Measurements from ENCODE around the gene RETNLB.

The RETNLB gene

GRCh38 chr3:108757404-108757982, at the start of gene RETNLB:
RETNLB (minus strand) TSS chr3:108757410; CDS start chr3:108757185, 225 bp downstream.
- no peak within 1 kb of the TSS for H3K9ac ChIP-seq
- H3K4me1 ChIP-seq, result no peaks in the 10 kb centered on the region
- no peaks in the 10 kb centered on the region for H4K20me1 ChIP-seq
- no peak within 1 kb of the TSS for H3K4me2 ChIP-seq
- no peaks in the 10 kb centered on the region for H3K27me3 ChIP-seq
- no peak for TF ChIP-seq Cebpa-rat (IDR thresholded peaks at IDR 0.05)
- no peaks in the 10 kb centered on the region for H3K36me3 ChIP-seq
- no peaks in the 10 kb centered on the region for H3K9me3 ChIP-seq (replicated peaks in 1 of 11)
- no peak within 1 kb of the TSS for H3K4me3 ChIP-seq
- H3K27ac ChIP-seq, result no peak within 1 kb of the TSS

GRCh38 chr3:108806316-108806715, 49.1 kb upstream of the RETNLB start:
- no peak overlapping the region for H3K9ac ChIP-seq
- peaks cover 0 to 7% (median 0%) of the 10 kb centered on the region in 10 experiments; a peak in 5 of 20 replicates for H3K4me1 ChIP-seq
- H4K20me1 ChIP-seq, result no peaks in the 10 kb centered on the region
- H3K4me3 ChIP-seq, result no peak overlapping the region
- peak overlapping the region in 3 of 11 experiments; percentile 6 to 18 (median 18); a peak in 3 of 22 replicates for H3K4me2 ChIP-seq
- no peaks in the 10 kb centered on the region for H3K9me3 ChIP-seq (replicated peaks in 1 of 11)
- no peaks in the 10 kb centered on the region for H3K36me3 ChIP-seq
- H3K27me3 ChIP-seq, result no peaks in the 10 kb centered on the region
- TF ChIP-seq Cebpa-rat (IDR thresholded peaks at IDR 0.05), result no peak
- peak overlapping the region in 1 of 11 experiments; percentile 9; a peak in 1 of 22 replicates for H3K27ac ChIP-seq

- Histone ChIP-seq H3K27me3 (no peaks in the 10 kb centered on the region), H4K20me1 (no peaks in the 10 kb centered on the region), H3K27ac (no peak overlapping the region), H3K9me3 (replicated peaks in 1 of 11) (no peaks in the 10 kb centered on the region), H3K4me1 (peaks cover 0 to 7% (median 0%) of the 10 kb centered on the region in 10 experiments; a peak in 5 of 20 replicates), H3K4me3 (no peak overlapping the region), H3K9ac (no peak overlapping the region), H3K4me2 (no peak overlapping the region), H3K36me3 (no peaks in the 10 kb centered on the region)
- TF ChIP-seq Cebpa-rat (IDR thresholded peaks at IDR 0.05), result no peak
Observed at GRCh38 chr3:108804966-108805365, 47.8 kb upstream of the RETNLB start.

- H4K20me1 ChIP-seq, result no peaks in the 10 kb centered on the region
- no peak overlapping the region for H3K9ac ChIP-seq
- peaks cover 0 to 7% (median 0%) of the 10 kb centered on the region in 10 experiments; a peak in 5 of 20 replicates for H3K4me1 ChIP-seq
- no peaks in the 10 kb centered on the region for H3K27me3 ChIP-seq
- H3K4me3 ChIP-seq, result no peak overlapping the region
- no peak overlapping the region for H3K4me2 ChIP-seq
- H3K27ac ChIP-seq, result no peak overlapping the region
- H3K36me3 ChIP-seq, result no peaks in the 10 kb centered on the region
- no peak for TF ChIP-seq Cebpa-rat (IDR thresholded peaks at IDR 0.05)
- H3K9me3 ChIP-seq (replicated peaks in 1 of 11), result no peaks in the 10 kb centered on the region
Observed at GRCh38 chr3:108804437-108804836, 47.2 kb upstream of the RETNLB start.

- H3K4me3 ChIP-seq, result no peak overlapping the region
- TF ChIP-seq Cebpa-rat (IDR thresholded peaks at IDR 0.05), result no peak
- H3K9ac ChIP-seq, result no peak overlapping the region
- no peak overlapping the region for H3K4me2 ChIP-seq
- no peaks in the 10 kb centered on the region for H4K20me1 ChIP-seq
- no peaks in the 10 kb centered on the region for H3K9me3 ChIP-seq (replicated peaks in 1 of 11)
- no peaks in the 10 kb centered on the region for H3K4me1 ChIP-seq
- H3K36me3 ChIP-seq, result no peaks in the 10 kb centered on the region
- no peaks in the 10 kb centered on the region for H3K27me3 ChIP-seq
- H3K27ac ChIP-seq, result no peak overlapping the region
Observed at GRCh38 chr3:108791473-108791872, 34.3 kb upstream of the RETNLB start.

- Histone ChIP-seq H4K20me1 (no peaks in the 10 kb centered on the region), H3K27me3 (no peaks in the 10 kb centered on the region), H3K27ac (no peak overlapping the region), H3K9me3 (replicated peaks in 1 of 11) (no peaks in the 10 kb centered on the region), H3K4me3 (no peak overlapping the region), H3K4me2 (no peak overlapping the region), H3K36me3 (no peaks in the 10 kb centered on the region), H3K4me1 (no peaks in the 10 kb centered on the region), H3K9ac (no peak overlapping the region)
- no peak for TF ChIP-seq Cebpa-rat (IDR thresholded peaks at IDR 0.05)
Observed at GRCh38 chr3:108780235-108780634, 23.0 kb upstream of the RETNLB start.

- H3K27ac ChIP-seq, result no peak overlapping the region
- no peaks in the 10 kb centered on the region for H3K9me3 ChIP-seq (replicated peaks in 1 of 11)
- no peak overlapping the region for H3K4me3 ChIP-seq
- H3K27me3 ChIP-seq, result no peaks in the 10 kb centered on the region
- no peaks in the 10 kb centered on the region for H4K20me1 ChIP-seq
- H3K36me3 ChIP-seq, result no peaks in the 10 kb centered on the region
- no peaks in the 10 kb centered on the region for H3K4me1 ChIP-seq
- H3K9ac ChIP-seq, result no peak overlapping the region
- no peak for TF ChIP-seq Cebpa-rat (IDR thresholded peaks at IDR 0.05)
- H3K4me2 ChIP-seq, result no peak overlapping the region
Observed at GRCh38 chr3:108779496-108779895, 22.3 kb upstream of the RETNLB start.

- H3K9me3 ChIP-seq (replicated peaks in 1 of 11), result no peaks in the 10 kb centered on the region
- no peak overlapping the region for H3K4me2 ChIP-seq
- H4K20me1 ChIP-seq, result no peaks in the 10 kb centered on the region
- H3K9ac ChIP-seq, result no peak overlapping the region
- H3K36me3 ChIP-seq, result no peaks in the 10 kb centered on the region
- TF ChIP-seq Cebpa-rat (IDR thresholded peaks at IDR 0.05), result no peak
- no peaks in the 10 kb centered on the region for H3K27me3 ChIP-seq
- H3K27ac ChIP-seq, result no peak overlapping the region
- no peaks in the 10 kb centered on the region for H3K4me1 ChIP-seq
- H3K4me3 ChIP-seq, result no peak overlapping the region
Observed at GRCh38 chr3:108775649-108776048, 18.4 kb upstream of the RETNLB start.

GRCh38 chr3:108767253-108767652, 10.0 kb upstream of the RETNLB start:
- TF ChIP-seq Cebpa-rat (IDR thresholded peaks at IDR 0.05), result no peak
- no peaks in the 10 kb centered on the region for H4K20me1 ChIP-seq

GRCh38 chr3:108755686-108756085, 1.5 kb downstream of the RETNLB start:
- Histone ChIP-seq H3K9ac (no peak overlapping the region), H4K20me1 (no peaks in the 10 kb centered on the region), H3K4me2 (no peak overlapping the region), H3K4me1 (no peaks in the 10 kb centered on the region), H3K27ac (no peak overlapping the region), H3K27me3 (no peaks in the 10 kb centered on the region), H3K36me3 (no peaks in the 10 kb centered on the region), H3K9me3 (replicated peaks in 1 of 11) (no peaks in the 10 kb centered on the region), H3K4me3 (no peak overlapping the region)
- TF ChIP-seq Cebpa-rat (IDR thresholded peaks at IDR 0.05), result no peak

More at GRCh38 chr3:108767253-108767652, 10.0 kb upstream of the RETNLB start:
- Histone ChIP-seq H3K27ac (no peak overlapping the region), H3K9ac (no peak overlapping the region), H3K27me3 (no peaks in the 10 kb centered on the region), H3K9me3 (replicated peaks in 1 of 11) (no peaks in the 10 kb centered on the region), H3K4me1 (no peaks in the 10 kb centered on the region), H3K4me2 (no peak overlapping the region), H3K36me3 (no peaks in the 10 kb centered on the region), H3K4me3 (no peak overlapping the region)
